NK-92 (cell line): ENCODE data around the gene CCDC69.

Experiments used
- DNase-seq: peaks from one replicate; lab custom pipeline; 2025; ENCODE audit not compliant: unreplicated experiment; lab: John Stamatoyannopoulos, UW

CCDC69 gene

DNA sequence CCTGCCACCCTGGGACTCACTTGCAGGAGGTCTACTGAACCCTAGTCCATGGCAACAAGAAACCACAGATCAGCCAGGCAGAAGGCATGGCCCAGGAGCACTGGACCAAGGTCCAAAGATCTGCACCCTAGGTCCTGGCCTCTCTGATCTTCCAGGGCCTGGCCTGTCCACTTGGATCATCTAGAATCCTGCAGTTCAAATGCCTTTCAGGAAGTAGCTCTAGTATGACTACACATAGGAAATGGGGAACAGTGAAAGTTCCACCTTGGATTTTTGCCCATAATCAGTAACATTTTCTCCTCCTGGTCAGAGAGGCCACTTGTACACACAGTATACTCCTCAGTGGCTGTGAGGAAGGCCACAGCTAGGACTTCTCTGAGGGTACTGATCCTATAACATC lies 77.8 kb downstream of the CCDC69 start:
- DNase-seq: no peak

DNA sequence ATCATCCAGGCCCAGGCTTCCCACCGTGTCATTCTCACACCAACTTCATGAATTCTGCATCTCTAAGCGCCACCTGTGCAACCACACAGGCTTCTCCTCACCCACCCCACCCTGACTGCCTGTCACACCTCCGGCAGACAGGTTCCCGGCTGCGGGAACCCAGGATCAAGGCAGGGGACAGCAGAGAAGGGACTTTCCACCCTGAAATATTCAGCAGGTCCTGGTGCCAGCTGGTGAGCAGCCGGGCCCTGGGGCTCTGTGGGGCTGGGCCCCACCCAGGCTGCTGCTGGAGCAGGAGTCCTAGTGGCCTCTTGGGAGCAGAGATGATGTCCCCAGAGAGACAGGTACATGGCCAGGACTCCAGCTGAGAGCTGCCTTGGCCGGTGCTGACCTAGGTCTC lies 79.0 kb downstream of the CCDC69 start:
- no peak for DNase-seq

DNA sequence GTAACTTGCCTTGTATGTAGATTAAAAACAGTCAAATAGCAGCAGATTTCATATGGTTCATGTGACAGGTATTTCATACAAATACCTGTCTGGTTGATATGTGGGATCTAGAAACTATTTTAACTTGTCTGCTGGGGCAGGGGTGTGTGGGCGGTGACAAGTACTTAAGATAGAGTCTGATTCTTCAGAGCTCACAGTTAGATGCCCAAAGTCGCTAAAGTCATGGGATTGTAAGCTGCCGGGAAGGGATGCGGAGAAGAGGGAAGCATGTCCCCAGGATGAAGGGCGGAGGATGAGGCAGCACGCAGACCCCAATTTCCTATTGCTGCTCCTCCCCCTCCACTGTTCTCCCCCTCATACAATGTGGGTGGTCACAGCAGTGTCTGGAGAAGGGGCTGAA lies 79.6 kb downstream of the CCDC69 start:
- DNase-seq: no peak

DNA sequence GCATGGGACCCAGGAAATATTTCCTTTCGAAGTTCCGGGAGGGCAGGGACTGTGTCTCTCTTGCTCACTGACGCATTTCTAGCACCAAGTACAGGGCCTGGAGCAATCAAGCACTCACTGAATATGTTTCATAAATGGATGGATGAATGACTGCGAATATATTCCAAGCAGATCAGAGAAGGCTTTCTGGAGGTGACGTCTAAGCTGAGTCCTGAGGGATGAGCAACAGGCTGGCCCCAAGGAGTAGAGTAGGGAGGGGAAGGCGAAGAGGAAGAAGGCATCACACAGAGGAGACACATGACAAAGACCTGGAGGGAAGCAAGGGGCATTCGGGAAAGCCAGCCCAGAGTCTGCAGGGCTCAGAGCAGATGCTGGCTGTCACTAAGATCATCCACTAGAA lies 80.2 kb downstream of the CCDC69 start:
- DNase-seq: no peak

- DNase-seq: no peak
Observed at GRCh38 chr5:151142933-151143332, 81.0 kb downstream of the CCDC69 start.

- DNase-seq: no peak
Observed at GRCh38 chr5:151141535-151141934, 82.4 kb downstream of the CCDC69 start.

GRCh38 chr5:151140686-151141459 lies 83.0 kb downstream of the CCDC69 start:
- no peak for DNase-seq

GRCh38 chr5:151139646-151140045 lies 84.2 kb downstream of the CCDC69 start:
- DNase-seq: no peak

- no peak for DNase-seq
Observed at GRCh38 chr5:151139015-151139414, 84.9 kb downstream of the CCDC69 start.

DNA sequence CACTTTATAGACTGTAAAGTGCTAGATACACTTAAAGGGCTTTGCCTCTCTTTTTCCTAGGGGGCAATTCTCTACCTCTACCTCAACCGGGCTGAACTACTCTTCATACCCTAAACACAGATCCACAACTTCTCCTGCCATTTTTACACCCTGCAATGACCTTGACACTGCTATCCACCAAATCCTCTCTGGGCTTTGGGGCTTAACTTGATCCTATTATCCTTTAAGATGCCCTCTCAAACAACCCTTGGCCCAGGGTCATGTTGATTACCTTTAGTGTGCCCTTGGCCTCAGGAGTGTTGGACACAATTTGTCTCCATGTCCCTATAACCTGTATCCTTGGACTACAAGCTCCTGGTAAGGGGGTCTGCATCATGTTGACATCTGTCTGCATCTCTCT lies 85.8 kb downstream of the CCDC69 start:
- DNase-seq: no peak

GRCh38 chr5:151137067-151137825 lies 86.6 kb downstream of the CCDC69 start:
- DNase-seq: no peak

DNA sequence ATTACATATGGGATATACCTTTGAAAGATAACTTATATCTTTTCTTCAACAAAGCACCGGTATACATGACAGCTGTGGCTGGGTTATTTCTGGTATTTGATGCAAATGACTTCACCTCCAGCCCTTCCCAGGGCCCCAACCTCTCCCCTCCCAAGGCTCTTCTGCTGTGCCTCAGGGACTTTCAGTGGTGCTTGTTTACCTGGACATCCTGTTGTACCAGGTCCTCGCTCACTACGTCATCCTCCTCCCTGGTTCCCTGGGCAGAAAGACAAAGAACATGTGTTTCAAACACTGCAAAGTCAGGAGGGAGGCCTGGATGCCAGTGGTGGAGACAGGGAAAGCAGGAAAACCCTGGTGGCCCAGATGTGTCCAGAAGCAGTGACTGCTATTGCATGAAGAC lies 89.7 kb downstream of the CCDC69 start:
- DNase-seq: no peak

DNA sequence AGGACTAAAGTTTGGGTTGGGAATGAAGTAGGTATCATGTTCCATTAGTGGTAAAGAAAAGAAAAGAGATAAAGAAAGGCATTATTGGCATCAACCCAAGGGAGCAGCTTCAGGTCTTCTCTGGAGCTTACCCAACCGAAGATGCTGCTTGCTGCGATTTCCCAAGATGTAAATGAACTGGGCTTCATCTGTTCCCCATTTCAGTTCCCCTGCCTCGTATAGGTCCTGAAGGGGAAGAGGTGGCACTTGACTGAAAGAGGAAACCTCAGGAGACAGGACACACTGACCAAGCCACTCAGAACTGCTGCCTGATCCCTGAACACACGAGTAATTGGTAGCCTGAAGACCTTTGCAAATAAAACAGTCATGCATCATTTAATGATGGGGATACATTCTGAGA lies 90.9 kb downstream of the CCDC69 start:
- no peak for DNase-seq
